ENCODE data around the gene INSIG1. TPM values are rescaled to one million over a fixed set of nuclear protein-coding genes. Genes with fewer than 3 reads are reported as not detected.

INSIG1 gene
- total RNA-seq, 5 donors from 2014 or later (not counting 1 experiment from before 2014, with no cell fraction given): 38.0 to 47.3 (median 42.4) TPM

- H3K36me3 Mint-ChIP-seq: no peaks in the 10 kb centered on the region
- Histone ChIP-seq H3K9me3 (no peaks in the 10 kb centered on the region), H3K4me3 (ENCODE audit: control insufficient read depth in 1 of 2, extremely low read depth in 1 of 2, low read length in 1 of 2) (no peak overlapping the region), H3K36me3 (ENCODE audit: control insufficient read depth in 2 of 2, extremely low read depth in 1 of 2, insufficient read depth in 1 of 2, low read length in 1 of 2) (no peaks in the 10 kb centered on the region), H3K27ac (ENCODE audit: low read length) (no peak overlapping the region), H3K4me1 (ENCODE audit: control insufficient read depth in 1 of 2, extremely low read depth in 1 of 2, insufficient read depth in 2 of 2, low read length in 2 of 2) (peaks cover 0 to 18% of the 10 kb centered on the region in 2 experiments), H3K27me3 (replicated peaks in 1 of 2; ENCODE audit: control insufficient read depth in 2 of 2, extremely low read depth in 1 of 2, insufficient read depth in 2 of 2, low read length in 1 of 2) (peaks cover 0 to 34% of the 10 kb centered on the region in 2 experiments)
- H3K27me3 Mint-ChIP-seq: peaks cover 7 to 8% of the 10 kb centered on the region in 2 donors
- H3K9me3 Mint-ChIP-seq: no peaks in the 10 kb centered on the region
- ATAC-seq (replicated peaks in 1 of 4): peak in 1 of 4 experiments; percentile 11
- 100% methylated on average over 1 of the region's 2 CpGs for WGBS (ENCODE audit: insufficient coverage)
- H3K4me3 Mint-ChIP-seq: peak overlapping the region in 1 of 3 donors; percentile 52
- peaks cover 0 to 8% (median 4%) of the 10 kb centered on the region in 3 donors for H3K4me1 Mint-ChIP-seq
- CTCF ChIA-PET: interaction anchor here (0.5 to 2.1 kb wide), 34 partner anchors 34 to 431 kb away, joined by 3 to 46 read pairs (median 4); partner anchors contain the start of genes INSIG1 (in 1 of the 2) and PAXIP1 (in 1 of the 2)
- no peak for DNase-seq
- no peak overlapping the region for H3K27ac Mint-ChIP-seq
- POLR2A ChIA-PET: interaction anchor here (1.0 to 1.3 kb wide), 2 partner anchors 43 to 418 kb away, joined by 3 to 4 read pairs; no protein-coding TSS in a partner anchor
Measured at GRCh38 chr7:155345490-155345889, 47.8 kb downstream of the INSIG1 start.

GRCh38 chr7:155346285-155346684 is 48.6 kb downstream of the INSIG1 start:
- no peak overlapping the region for H3K4me3 ChIP-seq (ENCODE audit: control insufficient read depth in 1 of 2, extremely low read depth in 1 of 2, low read length in 1 of 2)
- H3K36me3 ChIP-seq (ENCODE audit: control insufficient read depth in 2 of 2, extremely low read depth in 1 of 2, insufficient read depth in 1 of 2, low read length in 1 of 2): no peaks in the 10 kb centered on the region
- ChIA-PET CTCF (no interaction called here), POLR2A (no interaction called here)
- H3K36me3 Mint-ChIP-seq: no peaks in the 10 kb centered on the region
- no peak overlapping the region for H3K27ac Mint-ChIP-seq
- peaks cover 0 to 5% (median 4%) of the 10 kb centered on the region in 3 donors for H3K4me1 Mint-ChIP-seq
- H3K27me3 Mint-ChIP-seq: peaks cover 14% of the 10 kb centered on the region in 2 donors
- 80% methylated on average over 1 of the region's 1 CpG for WGBS (ENCODE audit: insufficient coverage)
- DNase-seq: no peak
- H3K4me1 ChIP-seq (ENCODE audit: control insufficient read depth in 1 of 2, extremely low read depth in 1 of 2, insufficient read depth in 2 of 2, low read length in 2 of 2): peaks cover 0 to 18% of the 10 kb centered on the region in 2 experiments
- H3K27ac ChIP-seq (ENCODE audit: low read length): no peak overlapping the region
- no peaks in the 10 kb centered on the region for H3K9me3 Mint-ChIP-seq
- H3K4me3 Mint-ChIP-seq: no peak overlapping the region
- H3K9me3 ChIP-seq: no peaks in the 10 kb centered on the region
- peaks cover 0 to 41% of the 10 kb centered on the region in 2 experiments for H3K27me3 ChIP-seq (replicated peaks in 1 of 2; ENCODE audit: control insufficient read depth in 2 of 2, extremely low read depth in 1 of 2, insufficient read depth in 2 of 2, low read length in 1 of 2)
- ATAC-seq (replicated peaks in 1 of 4): no peak

- Mint-ChIP-seq H3K27ac (no peak overlapping the region), H3K4me1 (peaks cover 0 to 5% (median 4%) of the 10 kb centered on the region in 3 donors), H3K4me3 (no peak overlapping the region), H3K36me3 (no peaks in the 10 kb centered on the region), H3K27me3 (peaks cover 15% of the 10 kb centered on the region in 2 donors), H3K9me3 (no peaks in the 10 kb centered on the region)
- ATAC-seq (replicated peaks in 1 of 4) (no peak), DNase-seq (no peak)
- ChIA-PET CTCF (no interaction called here), POLR2A (no interaction called here)
- whole genome bisulfite sequencing (ENCODE audit: insufficient coverage): no CpG with 5 or more reads among the region's 2 CpGs
- peaks cover 0 to 54% of the 10 kb centered on the region in 2 experiments for H3K27me3 ChIP-seq (replicated peaks in 1 of 2; ENCODE audit: control insufficient read depth in 2 of 2, extremely low read depth in 1 of 2, insufficient read depth in 2 of 2, low read length in 1 of 2)
- H3K9me3 ChIP-seq: no peaks in the 10 kb centered on the region
- no peak overlapping the region for H3K27ac ChIP-seq (ENCODE audit: low read length)
- peaks cover 0 to 18% of the 10 kb centered on the region in 2 experiments for H3K4me1 ChIP-seq (ENCODE audit: control insufficient read depth in 1 of 2, extremely low read depth in 1 of 2, insufficient read depth in 2 of 2, low read length in 2 of 2)
- no peaks in the 10 kb centered on the region for H3K36me3 ChIP-seq (ENCODE audit: control insufficient read depth in 2 of 2, extremely low read depth in 1 of 2, insufficient read depth in 1 of 2, low read length in 1 of 2)
- H3K4me3 ChIP-seq (ENCODE audit: control insufficient read depth in 1 of 2, extremely low read depth in 1 of 2, low read length in 1 of 2): no peak overlapping the region
Measured at GRCh38 chr7:155348806-155349205, 51.1 kb downstream of the INSIG1 start.

GRCh38 chr7:155349601-155350331 is 52.1 kb downstream of the INSIG1 start:
- Mint-ChIP-seq H3K4me3 (no peak overlapping the region), H3K27me3 (peaks cover 15% of the 10 kb centered on the region in 2 donors), H3K4me1 (peaks cover 0 to 5% (median 4%) of the 10 kb centered on the region in 3 donors), H3K27ac (no peak overlapping the region), H3K36me3 (no peaks in the 10 kb centered on the region), H3K9me3 (no peaks in the 10 kb centered on the region)
- Histone ChIP-seq H3K27me3 (replicated peaks in 1 of 2; ENCODE audit: control insufficient read depth in 2 of 2, extremely low read depth in 1 of 2, insufficient read depth in 2 of 2, low read length in 1 of 2) (peaks cover 0 to 47% of the 10 kb centered on the region in 2 experiments), H3K27ac (ENCODE audit: low read length) (no peak overlapping the region), H3K4me1 (ENCODE audit: control insufficient read depth in 1 of 2, extremely low read depth in 1 of 2, insufficient read depth in 2 of 2, low read length in 2 of 2) (peaks cover 0 to 12% of the 10 kb centered on the region in 2 experiments), H3K4me3 (ENCODE audit: control insufficient read depth in 1 of 2, extremely low read depth in 1 of 2, low read length in 1 of 2) (no peak overlapping the region), H3K36me3 (ENCODE audit: control insufficient read depth in 2 of 2, extremely low read depth in 1 of 2, insufficient read depth in 1 of 2, low read length in 1 of 2) (no peaks in the 10 kb centered on the region), H3K9me3 (no peaks in the 10 kb centered on the region)
- ChIA-PET POLR2A (interaction anchor here in 1 of 2 donors (0.6 kb wide), 1 partner anchor 155 kb away, joined by 3 read pairs; no protein-coding TSS in a partner anchor), CTCF (no interaction called here)
- DNase-seq (peak in 1 of 35 experiments; percentile 25), ATAC-seq (replicated peaks in 1 of 4) (no peak)
- WGBS (ENCODE audit: insufficient coverage): 70% methylated on average over 33 of the region's 49 CpGs

- Histone ChIP-seq H3K9me3 (no peaks in the 10 kb centered on the region), H3K36me3 (ENCODE audit: control insufficient read depth in 2 of 2, extremely low read depth in 1 of 2, insufficient read depth in 1 of 2, low read length in 1 of 2) (no peaks in the 10 kb centered on the region), H3K27ac (ENCODE audit: low read length) (no peak overlapping the region), H3K4me3 (ENCODE audit: control insufficient read depth in 1 of 2, extremely low read depth in 1 of 2, low read length in 1 of 2) (no peak overlapping the region), H3K4me1 (ENCODE audit: control insufficient read depth in 1 of 2, extremely low read depth in 1 of 2, insufficient read depth in 2 of 2, low read length in 2 of 2) (peaks cover 0 to 6% of the 10 kb centered on the region in 2 experiments), H3K27me3 (replicated peaks in 1 of 2; ENCODE audit: control insufficient read depth in 2 of 2, extremely low read depth in 1 of 2, insufficient read depth in 2 of 2, low read length in 1 of 2) (peaks cover 0 to 40% of the 10 kb centered on the region in 2 experiments)
- ATAC-seq (replicated peaks in 1 of 4) (no peak), DNase-seq (no peak)
- ChIA-PET CTCF (no interaction called here), POLR2A (no interaction called here)
- H3K4me3 Mint-ChIP-seq: no peak overlapping the region
- no peaks in the 10 kb centered on the region for H3K9me3 Mint-ChIP-seq
- no peaks in the 10 kb centered on the region for H3K36me3 Mint-ChIP-seq
- H3K27ac Mint-ChIP-seq: no peak overlapping the region
- no peaks in the 10 kb centered on the region for H3K4me1 Mint-ChIP-seq
- H3K27me3 Mint-ChIP-seq: peaks cover 7 to 8% of the 10 kb centered on the region in 2 donors
- WGBS (ENCODE audit: insufficient coverage): 94% methylated on average over 9 of the region's 14 CpGs
Measured at GRCh38 chr7:155351120-155351870, 53.6 kb downstream of the INSIG1 start.

- no peak overlapping the region for H3K4me3 Mint-ChIP-seq
- H3K27ac Mint-ChIP-seq: no peak overlapping the region
- H3K9me3 Mint-ChIP-seq: no peaks in the 10 kb centered on the region
- POLR2A ChIA-PET: no interaction called here
- H3K27me3 Mint-ChIP-seq: peaks cover 10 to 12% of the 10 kb centered on the region in 2 donors
- Histone ChIP-seq H3K9me3 (no peaks in the 10 kb centered on the region), H3K27ac (ENCODE audit: low read length) (no peak overlapping the region), H3K4me3 (ENCODE audit: control insufficient read depth in 1 of 2, extremely low read depth in 1 of 2, low read length in 1 of 2) (no peak overlapping the region), H3K27me3 (replicated peaks in 1 of 2; ENCODE audit: control insufficient read depth in 2 of 2, extremely low read depth in 1 of 2, insufficient read depth in 2 of 2, low read length in 1 of 2) (peaks cover 0 to 42% of the 10 kb centered on the region in 2 experiments), H3K36me3 (ENCODE audit: control insufficient read depth in 2 of 2, extremely low read depth in 1 of 2, insufficient read depth in 1 of 2, low read length in 1 of 2) (no peaks in the 10 kb centered on the region), H3K4me1 (ENCODE audit: control insufficient read depth in 1 of 2, extremely low read depth in 1 of 2, insufficient read depth in 2 of 2, low read length in 2 of 2) (peaks cover 0 to 6% of the 10 kb centered on the region in 2 experiments)
- DNase-seq: no peak
- no peaks in the 10 kb centered on the region for H3K36me3 Mint-ChIP-seq
- ATAC-seq (replicated peaks in 1 of 4): no peak
- no peaks in the 10 kb centered on the region for H3K4me1 Mint-ChIP-seq
- WGBS (ENCODE audit: insufficient coverage): 81% methylated on average over 17 of the region's 21 CpGs
- CTCF ChIA-PET: no interaction called here
Measured at GRCh38 chr7:155352076-155352752, 54.5 kb downstream of the INSIG1 start.
